ENCODE results near the gene DCP2.

The DCP2 gene

DNA sequence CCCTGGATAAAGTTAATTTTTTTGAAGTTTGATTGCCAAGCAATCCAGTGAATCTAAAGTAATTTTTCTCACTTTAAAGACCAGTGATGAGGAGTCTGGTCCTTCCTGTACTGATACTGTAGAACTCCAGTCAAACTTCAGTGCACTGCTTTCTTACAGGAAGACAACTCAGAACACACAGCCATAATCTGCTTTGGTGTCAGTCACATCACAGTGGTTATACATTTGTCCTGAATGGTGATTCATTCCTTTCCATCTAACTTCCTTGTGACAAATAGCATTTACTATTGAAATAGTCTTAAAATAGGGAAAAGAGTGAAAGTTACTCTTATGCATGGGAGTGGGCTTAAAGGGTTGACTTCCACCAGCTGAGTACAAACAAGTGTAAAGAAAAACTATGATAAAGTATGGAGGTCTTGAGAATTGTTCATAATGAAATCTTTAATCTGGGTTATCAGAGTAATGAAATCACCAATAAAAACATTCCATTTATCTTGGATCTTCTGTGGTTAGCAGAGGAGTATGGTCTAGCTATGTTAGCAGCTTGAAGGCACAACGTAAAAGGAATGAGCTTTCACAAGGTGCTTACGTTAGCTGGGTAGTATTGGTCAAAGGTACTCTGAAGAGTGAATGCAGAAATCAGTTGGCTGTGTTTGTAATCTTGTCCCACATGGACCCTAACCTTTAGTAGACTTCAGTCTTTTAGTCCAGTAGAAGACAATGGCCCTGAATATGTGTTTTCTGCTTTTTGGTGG, 41.5 kb downstream of the DCP2 start:
- in situ Hi-C loops (cut with MboI; ENCODE audit: low sequenced_read_pairs) = no loop called here

DNA sequence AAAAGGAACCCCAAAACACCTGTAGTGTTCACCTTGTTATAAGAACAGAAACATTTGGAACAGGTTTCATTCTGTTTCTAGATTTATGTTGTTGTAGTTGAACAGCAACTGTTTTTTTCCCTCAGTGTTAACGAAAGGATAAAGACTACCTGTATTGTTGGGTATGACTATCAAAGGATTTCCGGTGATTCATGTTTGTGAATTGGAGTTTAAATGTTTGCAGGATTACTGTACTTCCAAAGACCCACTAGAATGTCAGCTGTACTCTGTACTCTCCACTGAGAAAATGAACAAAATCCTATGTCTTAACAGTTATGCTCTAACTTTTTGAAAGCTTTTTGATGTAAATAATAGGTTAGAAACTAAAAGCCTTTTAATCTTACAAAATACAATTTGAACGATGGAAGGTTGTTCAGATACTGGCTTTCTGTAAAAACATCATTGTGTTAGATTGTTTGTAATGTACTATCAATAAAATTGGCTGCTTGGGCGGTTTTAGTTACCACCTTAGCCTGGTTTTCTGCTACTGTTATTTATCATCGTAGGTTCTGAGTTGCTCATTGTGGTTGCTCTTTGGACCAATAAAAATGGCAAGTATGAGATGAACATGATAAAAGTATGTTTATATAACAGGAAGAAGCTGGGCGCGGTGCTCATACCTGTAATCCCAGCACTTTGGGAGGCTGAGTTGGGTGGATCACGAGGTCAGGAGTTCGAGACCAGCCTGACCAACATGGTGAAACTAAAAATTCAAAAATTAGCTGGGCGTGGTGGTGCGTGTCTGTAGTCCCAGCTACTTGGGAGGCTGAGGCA, 44.1 kb downstream of the DCP2 start:
- in situ Hi-C loops (cut with MboI; ENCODE audit: low sequenced_read_pairs) = no loop called here

DNA sequence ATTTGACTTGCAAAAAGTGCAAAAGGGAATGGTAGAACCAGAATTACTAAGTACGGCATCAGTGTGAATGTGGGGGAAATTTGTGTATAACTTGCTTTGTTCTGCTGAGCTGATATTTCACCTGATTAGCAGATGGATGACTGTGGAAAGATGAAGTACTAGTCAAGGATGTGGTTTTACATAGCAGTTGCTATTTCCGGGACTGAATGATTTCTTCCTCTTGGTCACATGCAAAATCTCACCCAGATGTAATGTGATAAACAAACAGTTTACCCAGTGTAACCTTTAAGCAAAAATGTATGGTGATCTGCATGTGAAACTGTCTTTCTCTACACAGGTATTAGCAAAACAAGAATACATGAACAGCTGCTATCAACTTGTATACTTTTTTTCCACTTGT, 46.1 kb downstream of the DCP2 start:
- in situ Hi-C loops (cut with MboI; ENCODE audit: low sequenced_read_pairs) = no loop called here

DNA sequence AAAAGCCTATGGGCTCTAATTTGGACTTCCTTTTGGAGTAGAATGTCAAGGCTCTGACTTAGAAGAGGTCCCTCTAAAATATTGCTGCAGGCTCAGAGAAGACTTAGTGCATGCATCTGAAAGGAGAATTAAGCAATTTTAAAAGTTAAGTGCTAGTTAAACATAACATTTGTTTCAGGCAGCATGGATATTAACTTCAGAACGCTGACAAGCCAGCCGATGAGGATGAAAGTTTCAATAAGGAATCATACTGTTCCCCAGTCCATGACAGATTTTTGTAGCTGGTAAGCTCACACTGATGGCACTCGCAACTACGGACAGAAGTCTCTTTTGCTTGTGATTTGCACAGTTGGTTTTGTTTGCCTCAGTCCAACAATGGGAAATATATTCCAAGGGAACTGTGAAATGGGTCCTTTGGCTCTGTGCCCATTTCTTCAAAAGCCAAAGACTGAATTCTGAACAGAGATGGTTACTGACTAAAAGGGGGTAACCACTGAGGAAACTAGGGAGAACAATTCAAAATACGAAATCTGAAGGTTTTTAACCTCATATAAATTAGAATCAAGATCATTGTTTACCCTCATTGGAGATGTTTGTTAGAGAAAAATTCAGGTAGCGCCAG, 47.6 kb downstream of the DCP2 start:
- in situ Hi-C loops (cut with MboI; ENCODE audit: low sequenced_read_pairs) = no loop called here

DNA sequence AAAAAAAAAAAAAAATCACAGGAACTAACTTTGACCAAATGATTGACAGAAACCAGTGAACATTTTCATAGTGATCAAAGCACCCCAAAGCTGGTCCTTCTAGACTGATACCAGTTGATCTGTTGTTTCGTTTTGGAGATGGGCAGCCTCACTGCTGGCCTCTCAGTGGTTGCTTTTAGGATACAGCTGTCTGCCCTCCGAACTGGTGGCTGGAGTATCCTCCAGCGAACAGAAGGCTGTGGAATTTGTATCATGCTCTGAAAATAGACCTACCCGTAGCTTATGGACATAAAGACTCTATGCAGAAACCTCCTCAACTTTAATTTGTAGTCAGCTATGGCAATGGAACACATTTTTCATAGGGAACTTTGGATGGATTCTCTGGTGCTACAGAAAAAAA, 49.0 kb downstream of the DCP2 start:
- in situ Hi-C loops (cut with MboI; ENCODE audit: low sequenced_read_pairs) = no loop called here

DNA sequence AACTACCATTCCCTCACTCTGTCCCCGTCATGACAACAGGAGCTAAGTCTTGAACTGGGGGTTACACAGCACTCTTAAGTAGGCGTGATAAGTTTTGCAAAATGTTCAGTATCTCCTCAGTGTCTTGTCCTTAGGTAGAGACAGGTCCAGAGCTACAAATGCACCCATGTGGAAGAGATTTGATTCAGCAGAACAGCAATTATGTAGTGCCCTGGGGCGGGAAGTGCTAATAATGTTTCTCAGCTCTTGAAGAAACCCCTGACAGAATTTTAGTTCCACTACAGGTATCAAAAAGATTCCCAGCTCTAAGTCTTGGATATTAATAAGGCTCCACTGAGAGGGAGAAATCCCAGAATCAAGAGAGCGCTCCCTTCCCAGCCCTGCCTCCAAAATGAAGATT, 49.6 kb downstream of the DCP2 start:
- in situ Hi-C loops (cut with MboI; ENCODE audit: low sequenced_read_pairs) = no loop called here

DNA sequence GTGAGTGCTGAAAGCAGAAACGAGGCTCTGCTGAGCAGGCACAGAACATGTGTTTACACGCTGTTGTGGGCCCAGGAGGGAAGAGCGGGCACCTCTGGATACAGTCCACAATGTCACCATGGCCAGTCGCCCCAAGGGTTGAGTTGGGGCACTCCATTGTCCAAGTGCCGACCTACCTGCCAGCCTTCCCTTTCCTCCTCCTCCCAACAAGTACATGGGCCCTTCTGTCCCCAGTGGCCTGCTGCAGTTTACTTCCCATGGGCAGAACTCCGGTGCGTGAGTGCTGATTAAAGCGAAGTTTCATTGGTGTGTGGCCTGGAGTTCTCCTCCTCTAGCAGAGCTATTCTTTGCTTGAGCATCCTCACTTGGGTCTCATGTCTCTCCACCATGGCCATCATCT, 50.4 kb downstream of the DCP2 start:
- in situ Hi-C loops (cut with MboI; ENCODE audit: low sequenced_read_pairs) = no loop called here

DNA sequence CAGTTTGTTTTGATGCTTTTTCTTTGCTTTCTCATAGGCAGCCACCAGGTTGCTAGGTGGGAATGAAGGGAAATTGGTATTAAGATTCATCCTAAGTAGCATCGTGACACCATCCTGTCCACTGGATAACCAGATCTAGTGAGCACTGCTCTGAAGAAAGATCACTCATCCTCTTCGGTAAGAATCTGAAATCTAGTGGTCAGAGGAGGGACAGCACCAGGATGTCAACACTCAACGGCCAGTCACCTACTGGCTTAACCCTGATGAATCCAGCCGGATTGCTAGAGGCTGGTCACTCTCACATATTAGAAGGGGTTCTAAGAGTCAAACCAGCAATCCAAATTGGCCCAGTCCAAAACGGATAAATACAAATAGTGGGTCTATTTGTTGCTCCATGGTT, 50.8 kb downstream of the DCP2 start:
- in situ Hi-C loops (cut with MboI; ENCODE audit: low sequenced_read_pairs) = no loop called here

DNA sequence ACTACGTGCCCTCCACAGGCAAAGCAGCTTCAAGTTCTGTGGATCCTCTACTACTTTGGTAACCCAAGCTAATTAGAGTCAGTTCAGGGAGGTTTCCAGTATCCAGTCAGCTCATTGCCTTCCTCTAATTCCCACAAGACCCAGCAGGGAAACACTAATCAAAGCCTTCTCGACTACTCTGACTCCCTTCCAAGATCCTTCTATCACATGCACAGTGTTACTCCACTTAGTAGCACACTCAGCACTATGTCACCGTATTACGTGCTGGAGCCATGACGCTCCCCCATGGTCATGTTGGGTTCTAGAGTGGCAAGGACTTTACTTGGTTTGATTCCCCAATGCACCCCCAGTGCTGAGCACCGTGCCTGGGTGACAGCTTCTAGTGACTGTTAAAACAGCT, 53.0 kb downstream of the DCP2 start:
- in situ Hi-C loops (cut with MboI; ENCODE audit: low sequenced_read_pairs) = no loop called here

DNA sequence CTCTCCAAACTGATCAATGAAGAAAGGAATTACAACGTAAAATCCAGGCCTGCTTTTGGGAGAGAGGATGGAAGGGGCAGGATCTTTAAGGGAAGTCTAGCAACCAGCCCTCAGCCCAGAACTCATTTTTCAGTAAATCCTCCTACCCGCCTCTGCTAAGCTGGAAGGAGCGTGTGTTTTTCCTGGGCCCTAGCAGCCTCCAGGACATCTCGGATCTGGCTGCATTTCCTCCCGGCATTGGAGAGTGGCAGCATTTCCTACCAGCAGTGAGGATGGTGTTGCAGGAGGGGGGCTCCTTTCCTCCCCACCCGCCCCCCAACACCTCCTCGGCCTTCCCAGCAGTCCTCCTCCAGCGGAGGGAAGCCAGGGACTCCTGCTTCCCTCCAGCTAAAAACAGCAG, 54.5 kb downstream of the DCP2 start:
- in situ Hi-C loops (cut with MboI; ENCODE audit: low sequenced_read_pairs) = no loop called here

DNA sequence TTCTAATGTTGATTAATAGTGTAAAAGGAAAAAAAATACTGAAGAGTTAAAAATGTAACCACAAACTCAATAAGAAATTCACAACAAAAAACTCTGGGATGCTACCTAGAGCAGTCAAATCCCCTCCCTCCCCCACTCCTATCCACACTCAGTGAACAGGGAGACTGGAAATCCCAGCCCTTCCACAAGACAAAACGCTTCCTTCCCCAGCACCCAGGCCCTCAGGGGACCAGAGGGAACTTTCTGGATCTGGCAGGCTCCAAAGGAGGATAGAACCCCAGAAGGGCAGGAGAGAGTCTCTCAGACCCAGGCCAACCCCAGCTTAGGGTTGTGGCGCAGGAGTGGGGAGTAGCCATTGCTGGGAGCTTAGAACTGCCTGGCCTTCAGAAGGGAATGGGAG, 55.0 kb downstream of the DCP2 start:
- in situ Hi-C loops (cut with MboI; ENCODE audit: low sequenced_read_pairs) = no loop called here

DNA sequence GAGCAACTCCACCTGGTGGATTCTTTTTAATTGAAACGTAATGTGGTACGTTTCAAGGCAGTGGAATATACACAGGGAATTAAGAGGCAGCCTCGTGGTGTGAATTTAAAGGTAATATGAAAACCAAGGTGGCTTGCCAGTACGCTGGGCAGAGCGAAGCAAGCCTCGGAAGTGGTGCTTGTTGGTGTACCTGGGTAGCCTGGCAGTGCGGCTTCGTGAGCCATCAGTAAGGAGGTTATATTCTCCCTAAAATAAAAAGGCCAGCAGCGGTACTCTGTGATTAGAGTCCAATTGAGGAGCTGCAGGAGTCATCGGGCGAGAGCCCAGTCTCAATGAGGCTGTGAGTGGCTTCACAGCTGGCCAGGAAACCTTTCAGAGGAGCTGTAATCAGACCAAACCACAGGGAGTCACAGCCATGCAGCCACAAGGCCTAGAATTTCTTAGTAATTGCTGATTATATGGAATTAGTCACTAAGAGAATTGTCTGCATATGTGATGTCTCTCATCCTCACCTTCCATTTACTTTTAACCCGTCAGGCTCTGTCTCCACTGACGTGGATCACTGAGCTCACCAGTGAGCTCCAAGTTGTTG, 57.7 kb downstream of the DCP2 start:
- in situ Hi-C loops (cut with MboI; ENCODE audit: low sequenced_read_pairs) = no loop called here

DNA sequence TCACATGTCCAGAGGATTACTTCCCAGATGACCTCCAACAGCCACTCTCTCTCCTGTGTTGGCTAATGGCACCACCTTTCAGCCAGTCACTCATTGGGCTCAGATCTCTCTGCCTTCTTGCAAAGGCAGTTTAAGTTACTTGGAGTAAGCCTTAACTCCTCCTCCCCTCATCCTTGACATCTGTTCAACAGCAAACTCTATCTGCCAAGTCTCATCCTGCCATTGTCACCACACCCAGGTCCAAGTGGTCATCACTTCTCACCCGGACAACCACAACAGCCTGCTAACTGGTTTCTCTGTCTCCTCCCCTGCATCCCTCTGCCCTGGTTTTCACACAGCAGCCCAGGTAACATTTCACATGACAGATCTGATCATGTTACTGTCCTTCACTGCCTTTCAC, 58.5 kb downstream of the DCP2 start:
- in situ Hi-C loops (cut with MboI; ENCODE audit: low sequenced_read_pairs) = no loop called here

DNA sequence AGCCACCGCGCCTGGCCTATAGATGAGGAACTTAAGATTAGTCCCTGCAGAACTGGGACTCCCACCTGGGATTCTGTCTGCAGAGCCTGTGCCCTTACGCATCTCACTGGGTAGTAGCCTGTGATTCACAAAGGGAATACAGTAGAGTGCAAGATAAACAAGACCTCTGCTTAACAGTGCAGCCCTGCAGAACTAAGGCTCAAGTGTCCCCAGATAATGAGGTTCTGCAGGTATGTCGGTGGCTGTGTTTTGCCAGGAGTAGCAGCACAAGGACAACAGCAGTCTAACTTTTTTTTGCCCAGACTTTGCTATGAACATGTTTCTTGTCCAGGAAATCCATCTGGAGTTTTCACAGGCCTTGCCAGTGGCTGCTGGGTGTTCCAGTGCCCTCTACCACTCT, 59.7 kb downstream of the DCP2 start:
- in situ Hi-C loops (cut with MboI; ENCODE audit: low sequenced_read_pairs) = no loop called here

DNA sequence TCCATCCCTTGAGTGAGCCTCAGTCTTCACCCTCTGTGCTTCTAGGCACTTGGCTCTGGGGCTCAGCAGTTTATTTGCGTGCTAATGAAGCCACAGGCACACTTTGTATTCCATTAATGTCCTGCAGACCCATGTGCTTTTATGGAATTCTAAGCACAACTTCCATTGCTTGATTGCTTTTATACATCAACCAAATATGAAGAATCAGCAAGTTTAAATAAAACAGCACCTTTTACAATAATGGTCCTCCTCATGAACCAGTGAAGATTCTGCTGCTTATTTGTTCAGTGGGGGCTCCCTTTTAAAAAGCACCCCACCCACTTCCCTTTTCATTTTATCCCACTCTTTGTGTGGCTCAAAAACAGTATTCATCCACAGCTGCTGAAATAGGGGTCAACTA, 60.2 kb downstream of the DCP2 start:
- in situ Hi-C loops (cut with MboI; ENCODE audit: low sequenced_read_pairs) = no loop called here

DNA sequence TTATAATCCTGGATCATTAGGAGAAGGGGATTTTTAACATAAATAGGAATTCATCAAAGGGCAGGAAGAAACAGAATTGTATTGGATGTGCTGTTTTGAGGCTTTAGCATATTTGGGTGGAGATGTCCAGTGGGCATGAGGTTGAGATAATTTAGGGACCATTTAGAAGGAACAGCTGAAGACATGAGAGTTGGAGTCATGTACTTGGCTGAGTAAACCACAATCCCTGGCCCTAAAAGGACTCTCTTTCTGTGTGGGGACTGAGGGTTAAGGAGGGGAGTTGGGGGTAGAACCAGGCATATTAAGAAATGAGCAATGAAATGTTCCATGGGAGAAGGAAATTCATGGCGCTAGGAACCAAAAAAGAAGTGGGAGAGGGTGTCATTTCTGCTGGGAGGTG, 61.5 kb downstream of the DCP2 start:
- in situ Hi-C loops (cut with MboI; ENCODE audit: low sequenced_read_pairs) = no loop called here

DNA sequence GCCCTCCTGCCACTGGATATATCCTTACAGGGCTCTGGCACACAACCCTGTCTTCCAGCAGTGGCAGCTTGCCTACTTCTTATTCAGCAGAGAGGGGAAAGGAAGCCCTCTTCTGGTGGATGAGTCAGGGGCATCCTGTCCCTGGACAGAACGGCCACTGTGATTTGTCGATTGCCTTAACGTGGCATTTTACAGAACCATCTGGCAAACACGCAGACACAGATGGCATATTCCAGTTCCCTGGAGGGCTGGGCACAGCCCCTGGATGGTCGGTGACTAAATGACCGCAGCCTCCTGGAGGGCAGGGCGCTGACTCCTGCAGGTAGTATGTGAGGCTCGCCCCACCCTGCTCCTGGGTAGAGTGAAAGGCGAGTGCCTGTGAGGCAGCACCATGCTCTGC, 62.1 kb downstream of the DCP2 start:
- in situ Hi-C loops (cut with MboI; ENCODE audit: low sequenced_read_pairs) = no loop called here

DNA sequence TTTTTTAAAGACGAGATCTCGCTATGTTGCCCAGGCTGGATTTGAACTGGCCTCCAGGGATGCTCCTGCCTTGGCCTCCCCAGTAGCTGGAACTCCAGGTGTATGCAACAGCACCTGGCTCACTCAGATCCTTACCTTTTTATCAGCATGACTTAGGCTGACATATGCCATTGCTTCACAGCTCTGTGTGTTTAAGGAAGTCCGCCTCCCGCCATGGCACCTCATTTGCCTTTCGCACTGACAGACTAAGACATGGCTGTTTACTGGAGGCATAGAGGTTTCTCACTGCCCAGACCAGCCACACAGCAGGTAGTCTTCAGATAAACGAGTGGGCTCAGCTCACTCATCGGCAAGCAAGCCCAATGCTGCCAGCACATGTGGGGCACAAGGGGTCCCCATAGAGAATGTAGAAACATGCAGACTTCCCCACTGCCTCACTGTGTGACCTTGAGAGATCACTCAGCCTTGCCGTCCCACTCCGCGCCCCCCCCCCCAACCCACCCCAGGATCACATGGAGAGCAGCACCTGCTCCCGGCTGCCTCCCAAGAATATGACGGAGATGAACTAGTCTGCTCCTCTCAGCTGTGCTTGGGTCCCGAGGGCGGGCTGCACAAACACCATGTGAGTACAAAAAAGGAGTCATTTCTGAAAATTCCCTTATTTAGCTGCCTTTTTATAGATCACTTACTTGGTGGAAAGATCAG, 62.8 kb downstream of the DCP2 start:
- in situ Hi-C loops (cut with MboI; ENCODE audit: low sequenced_read_pairs) = no loop called here

DNA sequence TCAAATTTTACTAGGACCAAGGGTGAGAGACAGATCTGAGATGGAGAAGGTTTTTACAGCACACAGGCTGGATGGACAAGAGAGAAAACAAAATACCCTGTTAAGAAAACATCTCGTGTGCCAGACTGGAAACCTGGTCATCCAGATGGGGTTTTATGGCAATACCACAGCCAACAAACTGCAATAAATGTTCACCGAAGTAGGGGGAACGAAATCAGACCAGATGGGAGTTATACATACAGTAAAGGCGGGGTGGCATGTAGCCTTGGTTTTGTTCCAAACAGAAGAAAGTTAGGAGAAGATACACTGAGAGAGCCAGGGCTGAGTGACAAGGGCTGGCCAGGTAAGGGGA, 63.3 kb downstream of the DCP2 start:
- in situ Hi-C loops (cut with MboI; ENCODE audit: low sequenced_read_pairs) = no loop called here

DNA sequence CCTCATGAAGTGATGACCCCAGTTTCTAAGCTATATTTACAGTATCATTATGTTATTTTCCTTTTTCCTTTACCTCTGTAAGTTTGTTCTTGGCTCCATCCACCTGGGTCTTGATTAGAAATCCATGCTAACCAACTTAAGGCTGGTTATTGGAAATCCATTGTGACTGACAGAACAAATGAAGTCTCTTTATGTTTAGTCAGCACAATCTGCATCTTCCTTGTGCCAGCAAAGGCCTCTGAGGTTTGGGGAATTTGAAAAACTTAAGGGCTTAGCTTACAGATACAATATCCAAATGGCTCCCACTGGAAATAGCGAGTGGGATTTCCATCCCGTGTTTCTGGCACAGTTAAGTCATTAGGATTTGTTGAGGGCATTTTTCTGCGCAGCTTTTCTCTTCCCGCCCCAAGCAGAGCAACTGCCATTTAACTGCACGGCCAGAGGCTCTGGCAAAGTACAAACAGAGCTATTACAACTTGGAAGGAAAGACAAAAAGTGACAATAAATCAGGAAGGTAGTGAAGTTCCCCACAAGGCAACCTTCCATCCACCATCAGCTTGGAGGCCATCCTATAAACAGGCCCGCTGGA, 64.2 kb downstream of the DCP2 start:
- in situ Hi-C loops (cut with MboI; ENCODE audit: low sequenced_read_pairs) = no loop called here

Data from hTERT RPE-1 (cell line).